ENCODE data around the gene NQO2. TPM values are rescaled to one million over a fixed set of nuclear protein-coding genes. Genes with fewer than 3 reads are reported as not detected.
A peak's percentile ranks its signal among the peaks of the same experiment; 100 is the strongest.

NQO2 gene
- total and polyA plus RNA-seq, 2 experiments from 2014 or later = 23.4 to 38.5 TPM

- Histone ChIP-seq H3K4me3 (no peak overlapping the region), H3K27me3 (no peaks in the 10 kb centered on the region), H3K36me3 (replicated peaks; ENCODE audit: insufficient read depth, low read depth) (no peaks in the 10 kb centered on the region), H3K4me2 (peak overlapping the region; percentile 69), H3K9me3 (ENCODE audit: low read depth) (no peaks in the 10 kb centered on the region), H3K4me1 (ENCODE audit: insufficient read depth) (peaks cover 27% of the 10 kb centered on the region), H2AFZ (no peak overlapping the region), H3K9me2 (replicated peaks; ENCODE audit: insufficient read depth) (no peaks in the 10 kb centered on the region), H4K20me1 (ENCODE audit: insufficient read depth, poor library complexity, severe bottlenecking) (no peaks in the 10 kb centered on the region), H3K27ac (peak overlapping the region; percentile 73), H3K79me2 (peaks cover 75% of the 10 kb centered on the region)
- WGBS (ENCODE audit: low lambda C conversion rate, missing lambda C conversion rate) = 64% methylated on average over 9 of the region's 9 CpGs
- DNase-seq (ENCODE audit: low spot score) = peak; percentile 73
- TF ChIP-seq EZH2phosphoT487 (IDR thresholded peaks at IDR 0.05; ENCODE audit: low read depth, severe bottlenecking, unreplicated experiment) (no peak), EZH2 (IDR thresholded peaks at IDR 0.05; ENCODE audit: borderline replicate concordance) (no peak)
- TF ChIP-seq, protein P1, sequence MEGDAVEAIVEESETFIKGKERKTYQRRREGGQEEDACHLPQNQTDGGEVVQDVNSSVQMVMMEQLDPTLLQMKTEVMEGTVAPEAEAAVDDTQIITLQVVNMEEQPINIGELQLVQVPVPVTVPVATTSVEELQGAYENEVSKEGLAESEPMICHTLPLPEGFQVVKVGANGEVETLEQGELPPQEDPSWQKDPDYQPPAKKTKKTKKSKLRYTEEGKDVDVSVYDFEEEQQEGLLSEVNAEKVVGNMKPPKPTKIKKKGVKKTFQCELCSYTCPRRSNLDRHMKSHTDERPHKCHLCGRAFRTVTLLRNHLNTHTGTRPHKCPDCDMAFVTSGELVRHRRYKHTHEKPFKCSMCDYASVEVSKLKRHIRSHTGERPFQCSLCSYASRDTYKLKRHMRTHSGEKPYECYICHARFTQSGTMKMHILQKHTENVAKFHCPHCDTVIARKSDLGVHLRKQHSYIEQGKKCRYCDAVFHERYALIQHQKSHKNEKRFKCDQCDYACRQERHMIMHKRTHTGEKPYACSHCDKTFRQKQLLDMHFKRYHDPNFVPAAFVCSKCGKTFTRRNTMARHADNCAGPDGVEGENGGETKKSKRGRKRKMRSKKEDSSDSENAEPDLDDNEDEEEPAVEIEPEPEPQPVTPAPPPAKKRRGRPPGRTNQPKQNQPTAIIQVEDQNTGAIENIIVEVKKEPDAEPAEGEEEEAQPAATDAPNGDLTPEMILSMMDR (IDR thresholded peaks at IDR 0.05; ENCODE audit: poor library complexity) = no peak
Observed at GRCh38 chr6:2962004-2962403, 37.7 kb upstream of the NQO2 start.

- H3K79me2 ChIP-seq = peaks cover 77% of the 10 kb centered on the region
- H3K4me2 ChIP-seq = peak overlapping the region; percentile 69
- no peak overlapping the region for H3K4me3 ChIP-seq
- TF ChIP-seq, protein P1 (IDR thresholded peaks at IDR 0.05; ENCODE audit: poor library complexity) = no peak
- no peak for TF ChIP-seq EZH2 (IDR thresholded peaks at IDR 0.05; ENCODE audit: borderline replicate concordance)
- TF ChIP-seq EZH2phosphoT487 (IDR thresholded peaks at IDR 0.05; ENCODE audit: low read depth, severe bottlenecking, unreplicated experiment) = no peak
- H3K9me3 ChIP-seq (ENCODE audit: low read depth) = no peaks in the 10 kb centered on the region
- no peaks in the 10 kb centered on the region for H4K20me1 ChIP-seq (ENCODE audit: insufficient read depth, poor library complexity, severe bottlenecking)
- 63% methylated on average over 3 of the region's 3 CpGs for WGBS (ENCODE audit: low lambda C conversion rate, missing lambda C conversion rate)
- H3K27ac ChIP-seq = peak overlapping the region; percentile 73
- no peaks in the 10 kb centered on the region for H3K9me2 ChIP-seq (replicated peaks; ENCODE audit: insufficient read depth)
- no peaks in the 10 kb centered on the region for H3K27me3 ChIP-seq
- H2AFZ ChIP-seq = no peak overlapping the region
- H3K36me3 ChIP-seq (replicated peaks; ENCODE audit: insufficient read depth, low read depth) = no peaks in the 10 kb centered on the region
- DNase-seq (ENCODE audit: low spot score) = no peak
- peaks cover 29% of the 10 kb centered on the region for H3K4me1 ChIP-seq (ENCODE audit: insufficient read depth)
Observed at GRCh38 chr6:2962636-2963035, 37.1 kb upstream of the NQO2 start.

DNA sequence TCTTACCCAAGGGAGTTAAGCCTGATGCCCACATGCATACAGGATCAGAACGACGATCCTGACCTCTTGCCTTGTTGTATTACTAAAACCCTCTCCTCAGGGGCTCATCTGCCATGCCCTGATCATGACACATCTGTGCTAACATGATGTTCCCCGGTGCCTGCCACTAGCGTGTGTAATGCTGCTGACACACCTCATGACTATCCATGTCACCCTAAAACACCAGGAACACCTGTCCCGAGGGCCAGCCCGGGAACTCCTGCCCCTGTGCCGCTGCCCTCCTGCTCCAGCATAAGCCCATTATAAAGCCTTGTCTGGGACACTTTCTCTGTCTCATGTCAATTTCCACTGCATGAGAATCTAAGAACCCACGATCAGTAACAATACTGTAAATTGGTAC is 35.9 kb upstream of the NQO2 start:
- Histone ChIP-seq H2AFZ (no peak overlapping the region), H3K27me3 (no peaks in the 10 kb centered on the region), H3K4me2 (no peak overlapping the region), H3K79me2 (peaks cover 81% of the 10 kb centered on the region), H3K27ac (no peak overlapping the region), H3K9me2 (replicated peaks; ENCODE audit: insufficient read depth) (no peaks in the 10 kb centered on the region), H3K4me3 (no peak overlapping the region), H3K9me3 (ENCODE audit: low read depth) (no peaks in the 10 kb centered on the region), H4K20me1 (ENCODE audit: insufficient read depth, poor library complexity, severe bottlenecking) (no peaks in the 10 kb centered on the region), H3K36me3 (replicated peaks; ENCODE audit: insufficient read depth, low read depth) (no peaks in the 10 kb centered on the region), H3K4me1 (ENCODE audit: insufficient read depth) (peaks cover 29% of the 10 kb centered on the region)
- WGBS (ENCODE audit: low lambda C conversion rate, missing lambda C conversion rate) = 94% methylated on average over 8 of the region's 8 CpGs
- TF ChIP-seq EZH2phosphoT487 (IDR thresholded peaks at IDR 0.05; ENCODE audit: low read depth, severe bottlenecking, unreplicated experiment) (no peak), EZH2 (IDR thresholded peaks at IDR 0.05; ENCODE audit: borderline replicate concordance) (no peak)
- no peak for DNase-seq (ENCODE audit: low spot score)

DNA sequence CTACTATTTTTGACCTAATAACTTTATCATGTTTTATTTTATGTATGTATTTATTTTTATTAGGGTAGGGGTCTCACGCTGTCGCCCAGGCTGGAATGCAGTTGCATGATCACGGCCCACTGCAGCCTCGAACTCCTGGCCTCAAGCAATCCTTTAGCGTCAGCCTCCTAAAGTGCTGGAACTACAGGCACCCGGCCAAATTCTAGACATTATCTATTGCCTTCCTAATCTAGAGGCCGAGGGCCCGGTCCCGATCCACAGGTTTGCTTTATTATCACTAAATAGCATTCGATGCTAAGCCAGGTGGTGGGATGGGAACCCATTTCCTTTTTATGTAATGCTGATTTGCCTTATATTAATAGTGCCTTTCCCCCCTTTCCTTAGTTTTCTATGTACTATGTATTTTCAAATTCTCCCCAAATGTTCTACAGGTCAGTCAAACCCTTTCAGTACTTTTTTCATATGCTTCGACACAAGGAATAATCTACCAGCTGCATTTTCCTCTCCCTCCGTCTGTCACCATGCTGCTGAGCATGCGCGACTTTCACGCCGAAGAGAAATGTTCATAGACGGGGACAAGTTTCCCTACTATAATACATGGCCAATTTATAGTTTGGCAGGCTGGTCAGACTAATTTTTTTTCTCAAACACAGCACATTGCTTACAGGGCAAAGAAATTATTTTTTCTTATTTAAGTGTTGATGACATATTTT is 34.7 kb upstream of the NQO2 start:
- Histone ChIP-seq H3K4me1 (ENCODE audit: insufficient read depth) (peaks cover 31% of the 10 kb centered on the region), H3K79me2 (peaks cover 69% of the 10 kb centered on the region), H4K20me1 (ENCODE audit: insufficient read depth, poor library complexity, severe bottlenecking) (no peaks in the 10 kb centered on the region), H2AFZ (no peak overlapping the region), H3K27me3 (no peaks in the 10 kb centered on the region), H3K27ac (no peak overlapping the region), H3K4me2 (no peak overlapping the region), H3K9me3 (ENCODE audit: low read depth) (no peaks in the 10 kb centered on the region), H3K4me3 (no peak overlapping the region), H3K9me2 (replicated peaks; ENCODE audit: insufficient read depth) (no peaks in the 10 kb centered on the region), H3K36me3 (replicated peaks; ENCODE audit: insufficient read depth, low read depth) (no peaks in the 10 kb centered on the region)
- 94% methylated on average over 17 of the region's 17 CpGs for WGBS (ENCODE audit: low lambda C conversion rate, missing lambda C conversion rate)
- TF ChIP-seq EZH2 (IDR thresholded peaks at IDR 0.05; ENCODE audit: borderline replicate concordance) (no peak), EZH2phosphoT487 (IDR thresholded peaks at IDR 0.05; ENCODE audit: low read depth, severe bottlenecking, unreplicated experiment) (no peak)
- TF ChIP-seq, protein P1 (IDR thresholded peaks at IDR 0.05; ENCODE audit: poor library complexity) = no peak
- DNase-seq (ENCODE audit: low spot score) = no peak

Data from hepatocyte (in vitro differentiated cells).